GM21786 (cell line): ENCODE data around the gene FLRT2.

ENCODE experiments used
- ATAC-seq: cut with Tn5 transposase; IDR thresholded peaks from one replicate; pipeline ENCODE4 v1.9.1; 2021; ENCODE audit not compliant: unreplicated experiment

Gene FLRT2

GRCh38 chr14:85562630-85563029 is 32.7 kb downstream of the FLRT2 start:
- ATAC-seq, result no peak

GRCh38 chr14:85564841-85565527 is 35.0 kb downstream of the FLRT2 start:
- ATAC-seq, result no peak

- ATAC-seq, result no peak
These were observed 35.9 kb downstream of the FLRT2 start for GRCh38 chr14:85565862-85566296.

- no peak for ATAC-seq
These were observed 36.7 kb downstream of the FLRT2 start for GRCh38 chr14:85566603-85567002.

- no peak for ATAC-seq
These were observed 42.1 kb downstream of the FLRT2 start for GRCh38 chr14:85572011-85572410.

GRCh38 chr14:85572845-85573244 is 42.9 kb downstream of the FLRT2 start:
- ATAC-seq, result no peak

GRCh38 chr14:85573406-85573805 is 43.5 kb downstream of the FLRT2 start:
- ATAC-seq, result no peak

GRCh38 chr14:85574853-85575616 is 45.1 kb downstream of the FLRT2 start:
- no peak for ATAC-seq

- ATAC-seq, result no peak
These were observed 45.6 kb downstream of the FLRT2 start for GRCh38 chr14:85575617-85575898.

- no peak for ATAC-seq
These were observed 46.3 kb downstream of the FLRT2 start for GRCh38 chr14:85576218-85576617.

GRCh38 chr14:85576848-85577542 is 47.1 kb downstream of the FLRT2 start:
- no peak for ATAC-seq

GRCh38 chr14:85577543-85578114 is 47.7 kb downstream of the FLRT2 start:
- no peak for ATAC-seq

- ATAC-seq, result no peak
These were observed 48.4 kb downstream of the FLRT2 start for GRCh38 chr14:85578357-85578756.

GRCh38 chr14:85578930-85579329 is 49.0 kb downstream of the FLRT2 start:
- ATAC-seq, result no peak

GRCh38 chr14:85579942-85580341 is 50.0 kb downstream of the FLRT2 start:
- no peak for ATAC-seq

GRCh38 chr14:85580536-85581140 is 50.7 kb downstream of the FLRT2 start:
- ATAC-seq, result no peak

GRCh38 chr14:85581691-85582090 is 51.7 kb downstream of the FLRT2 start:
- no peak for ATAC-seq

- no peak for ATAC-seq
These were observed 53.4 kb downstream of the FLRT2 start for GRCh38 chr14:85583380-85583779.

GRCh38 chr14:85584481-85584880 is 54.5 kb downstream of the FLRT2 start:
- ATAC-seq, result no peak

GRCh38 chr14:85587151-85587711 is 57.3 kb downstream of the FLRT2 start:
- no peak for ATAC-seq

- ATAC-seq, result no peak
These were observed 60.8 kb downstream of the FLRT2 start for GRCh38 chr14:85590784-85591183.
